Lower lobe of right lung (tissue), 2 donors: ENCODE results near the gene CELF4. TPM values are rescaled to one million over a fixed set of nuclear protein-coding genes. Genes with fewer than 3 reads are reported as not detected.

ENCODE experiments used
- ATAC-seq, 2 donors: fragments of 200-7000 bp; cut with Tn5 transposase; one replicate each; pipeline ENCODE4 v1.9.1; 2020 to 2022; ENCODE audit warnings: mild to moderate bottlenecking in 2 of 2, moderate library complexity in 2 of 2
- DNase-seq: peaks from one replicate; pipeline ENCODE4 v3.0.0-alpha.2; 2020
- H3K27ac ChIP-seq: fragments of 200-600 bp; one replicate; pipeline ENCODE4 v1.8.0; 2022
- H3K27me3 ChIP-seq: fragments of 200-600 bp; one replicate; pipeline ENCODE4 v1.8.0; 2022; ENCODE audit warnings: low read depth
- H3K36me3 ChIP-seq: fragments of 200-600 bp; one replicate; pipeline ENCODE4 v1.8.0; 2022; ENCODE audit warnings: mild to moderate bottlenecking
- H3K4me1 ChIP-seq: fragments of 200-600 bp; one replicate; pipeline ENCODE4 v1.8.0; 2022
- H3K4me3 ChIP-seq: fragments of 200-600 bp; one replicate; pipeline ENCODE4 v1.8.0; 2022; ENCODE audit warnings: mild to moderate bottlenecking
- H3K9me3 ChIP-seq: fragments of 200-600 bp; one replicate; pipeline ENCODE4 v1.8.0; 2022
- intact Hi-C: fragments of 100-400 bp; cut with DNase I; formaldehyde crosslinking; loops from one replicate; pipeline ENCODE4 v1.11.0; 2022
- total RNA-seq: library from RNA; stranded (reverse); fragmentation: NEBNext Ultra II Directional; extraction: Animal tissue kit (Norgen Biotek cat#: 25700); gene quantifications from one replicate; pipeline ENCODE4 v1.2.1, GENCODE V29; 2021
- TF ChIP-seq, protein P1 (sequence below): fragments of 200-600 bp; IDR thresholded peaks from one replicate; pipeline ENCODE4 v1.8.0; 2022; ENCODE audit warnings: antibody characterized with exemption, mild to moderate bottlenecking
- donor health status: DM: no; HTN: yes; CAD: no; lungs with severe emphysema.

CELF4 gene
- total RNA-seq, 1 donor from 2014 or later, result 0.38 TPM

DNA sequence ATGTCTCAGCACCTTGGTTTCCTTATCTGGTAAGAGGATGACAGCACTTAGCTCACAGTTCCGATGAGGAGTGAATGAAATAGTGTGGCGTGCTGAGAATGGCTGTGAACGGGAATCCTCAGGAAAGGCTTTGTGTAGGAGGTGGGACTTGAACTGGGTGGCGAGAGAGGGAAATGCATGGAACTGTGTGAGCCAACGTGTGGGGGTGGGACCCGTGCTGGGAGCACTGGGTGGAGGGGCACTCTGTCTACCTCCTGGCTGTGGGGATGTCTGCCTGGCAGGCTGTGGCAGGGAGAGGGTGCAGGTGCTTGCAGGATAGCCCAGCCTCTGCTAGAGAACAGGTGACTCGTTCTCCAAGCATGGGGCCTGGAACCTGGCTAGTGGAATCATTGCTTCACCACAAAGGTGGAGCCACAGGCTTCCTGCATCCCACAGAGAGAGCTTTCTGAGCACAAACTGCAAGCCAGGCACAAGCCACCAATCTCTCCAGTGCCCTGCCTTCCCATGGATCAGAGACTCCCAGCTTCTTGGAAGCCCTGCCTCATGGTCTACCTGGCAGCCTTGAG, 145.2 kb downstream of the CELF4 start:
- H3K36me3 ChIP-seq, result no peaks in the 10 kb centered on the region

GRCh38 chr18:37419866-37420265, 145.7 kb downstream of the CELF4 start:
- no peaks in the 10 kb centered on the region for H3K27me3 ChIP-seq
- DNase-seq, result no peak

More for the DNA sequence above, 145.2 kb downstream of the CELF4 start:
- intact Hi-C loops, result no loop called here
- DNase-seq, result no peak
- H3K27me3 ChIP-seq, result no peaks in the 10 kb centered on the region
- no peak for ATAC-seq
- no peaks in the 10 kb centered on the region for H3K4me1 ChIP-seq
- H3K9me3 ChIP-seq, result no peaks in the 10 kb centered on the region
- H3K27ac ChIP-seq, result no peak overlapping the region
- no peak overlapping the region for H3K4me3 ChIP-seq
- TF ChIP-seq, protein P1, sequence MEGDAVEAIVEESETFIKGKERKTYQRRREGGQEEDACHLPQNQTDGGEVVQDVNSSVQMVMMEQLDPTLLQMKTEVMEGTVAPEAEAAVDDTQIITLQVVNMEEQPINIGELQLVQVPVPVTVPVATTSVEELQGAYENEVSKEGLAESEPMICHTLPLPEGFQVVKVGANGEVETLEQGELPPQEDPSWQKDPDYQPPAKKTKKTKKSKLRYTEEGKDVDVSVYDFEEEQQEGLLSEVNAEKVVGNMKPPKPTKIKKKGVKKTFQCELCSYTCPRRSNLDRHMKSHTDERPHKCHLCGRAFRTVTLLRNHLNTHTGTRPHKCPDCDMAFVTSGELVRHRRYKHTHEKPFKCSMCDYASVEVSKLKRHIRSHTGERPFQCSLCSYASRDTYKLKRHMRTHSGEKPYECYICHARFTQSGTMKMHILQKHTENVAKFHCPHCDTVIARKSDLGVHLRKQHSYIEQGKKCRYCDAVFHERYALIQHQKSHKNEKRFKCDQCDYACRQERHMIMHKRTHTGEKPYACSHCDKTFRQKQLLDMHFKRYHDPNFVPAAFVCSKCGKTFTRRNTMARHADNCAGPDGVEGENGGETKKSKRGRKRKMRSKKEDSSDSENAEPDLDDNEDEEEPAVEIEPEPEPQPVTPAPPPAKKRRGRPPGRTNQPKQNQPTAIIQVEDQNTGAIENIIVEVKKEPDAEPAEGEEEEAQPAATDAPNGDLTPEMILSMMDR, result no peak

GRCh38 chr18:37419315-37419714, 146.3 kb downstream of the CELF4 start:
- H3K4me1 ChIP-seq, result no peaks in the 10 kb centered on the region
- no peaks in the 10 kb centered on the region for H3K9me3 ChIP-seq
- H3K27me3 ChIP-seq, result no peaks in the 10 kb centered on the region
- no peak overlapping the region for H3K4me3 ChIP-seq
- H3K36me3 ChIP-seq, result no peaks in the 10 kb centered on the region
- intact Hi-C loops, result no loop called here
- DNase-seq (no peak), ATAC-seq (no peak)
- TF ChIP-seq, protein P1, result no peak
- no peak overlapping the region for H3K27ac ChIP-seq

More at GRCh38 chr18:37419866-37420265, 145.7 kb downstream of the CELF4 start:
- intact Hi-C loops, result no loop called here
- no peak overlapping the region for H3K27ac ChIP-seq
- TF ChIP-seq, protein P1, result no peak
- H3K36me3 ChIP-seq, result no peaks in the 10 kb centered on the region
- no peak for ATAC-seq
- no peak overlapping the region for H3K4me3 ChIP-seq
- H3K4me1 ChIP-seq, result no peaks in the 10 kb centered on the region
- no peaks in the 10 kb centered on the region for H3K9me3 ChIP-seq

DNA sequence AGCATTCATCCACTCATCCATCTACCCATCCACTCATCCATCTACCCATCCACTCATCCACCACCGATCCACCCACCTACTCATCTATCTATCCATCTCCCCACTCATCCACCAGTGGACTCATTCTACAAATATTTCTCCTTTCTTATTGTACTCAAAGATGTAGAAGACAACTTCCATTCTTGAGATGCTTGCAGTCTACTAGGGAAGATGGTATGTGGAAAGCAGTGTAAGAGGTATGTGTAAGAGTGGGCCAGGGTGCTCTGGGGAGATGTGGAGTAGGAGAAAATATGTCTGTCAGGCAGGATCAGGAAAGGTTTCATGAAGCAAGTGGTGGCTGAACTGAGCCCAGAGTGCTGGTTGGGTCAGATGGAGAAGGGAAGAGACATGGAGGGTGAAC, 150.8 kb downstream of the CELF4 start:
- Histone ChIP-seq H3K36me3 (no peaks in the 10 kb centered on the region), H3K27ac (no peak overlapping the region), H3K9me3 (no peaks in the 10 kb centered on the region), H3K27me3 (no peaks in the 10 kb centered on the region), H3K4me3 (no peak overlapping the region), H3K4me1 (no peaks in the 10 kb centered on the region)
- DNase-seq (no peak), ATAC-seq (no peak)
- intact Hi-C loops, result no loop called here
- TF ChIP-seq, protein P1, result no peak

DNA sequence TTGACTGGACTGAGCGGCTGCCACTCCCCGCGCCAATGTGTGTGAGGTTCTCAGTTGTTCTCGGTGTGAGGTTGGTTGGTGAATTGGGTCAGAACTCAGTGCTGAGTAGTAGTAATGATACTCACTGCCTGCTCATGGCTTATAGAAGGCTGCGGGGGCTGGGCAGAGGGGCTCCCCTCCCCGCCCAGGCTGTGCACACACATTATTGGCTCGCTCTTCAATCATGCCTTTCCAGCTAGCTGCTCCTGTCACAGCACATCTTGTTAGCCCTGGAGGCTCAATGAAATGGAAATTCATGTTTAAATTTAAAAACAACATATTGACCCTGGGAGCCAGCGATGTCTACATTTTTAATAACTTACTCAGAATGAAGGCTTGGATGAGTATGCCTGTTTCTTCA, 152.8 kb downstream of the CELF4 start:
- H3K27me3 ChIP-seq, result no peaks in the 10 kb centered on the region
- DNase-seq (no peak), ATAC-seq (no peak)
- intact Hi-C loops, result no loop called here
- no peaks in the 10 kb centered on the region for H3K36me3 ChIP-seq
- H3K4me1 ChIP-seq, result no peaks in the 10 kb centered on the region
- H3K4me3 ChIP-seq, result no peak overlapping the region
- H3K9me3 ChIP-seq, result no peaks in the 10 kb centered on the region
- TF ChIP-seq, protein P1, result no peak
- no peak overlapping the region for H3K27ac ChIP-seq
